Nephron (organoid): Measurements from ENCODE around the gene CCDC85C.

Experiments used
- H3K27ac Mint-ChIP-seq, 3 experiments: 2 replicates each; pipeline ENCODE4 v1.8.0; 2020; ENCODE audit warnings: mixed read lengths in 3 of 3, mild to moderate bottlenecking in 2 of 3, moderate library complexity in 1 of 3
- H3K27me3 Mint-ChIP-seq: 2 replicates; pipeline ENCODE4 v1.8.0; 2021; ENCODE audit warnings: low read depth, mild to moderate bottlenecking, moderate library complexity, mixed read lengths
- H3K36me3 Mint-ChIP-seq: 2 replicates; pipeline ENCODE4 v1.8.0; 2020; ENCODE audit warnings: low read depth, mixed read lengths
- H3K4me1 Mint-ChIP-seq: 2 replicates; pipeline ENCODE4 v1.8.0; 2020; ENCODE audit warnings: mixed read lengths
- H3K4me3 Mint-ChIP-seq, 3 experiments: 2 replicates each; pipeline ENCODE4 v1.8.0; 2020; ENCODE audit warnings: mild to moderate bottlenecking in 3 of 3, mixed read lengths in 3 of 3, moderate library complexity in 2 of 3
- H3K9me3 Mint-ChIP-seq: 2 replicates; pipeline ENCODE4 v1.8.0; 2020; ENCODE audit warnings: mixed read lengths
- CTCF ChIP-seq, 3 experiments: fragments of 200-600 bp; sonication (generic); IDR thresholded peaks; one replicate each; pipeline ENCODE4 v1.5.0; 2021; ENCODE audit warnings: antibody characterized with exemption in 3 of 3; ENCODE audit not compliant: unreplicated experiment in 3 of 3

The CCDC85C gene

GRCh38 chr14:99573000-99573330, 31.0 kb downstream of the CCDC85C start:
- Mint-ChIP-seq H3K4me3 (peak overlapping the region; percentile 52 to 64 (median 60)), H3K36me3 (no peaks in the 10 kb centered on the region), H3K27ac (peak overlapping the region; percentile 94 to 99 (median 97)), H3K27me3 (peaks cover 4% of the 10 kb centered on the region), H3K4me1 (peaks cover 97% of the 10 kb centered on the region), H3K9me3 (no peaks in the 10 kb centered on the region)
- no peak for TF ChIP-seq CTCF (IDR thresholded peaks at IDR 0.05; ENCODE audit: unreplicated experiment in 3 of 3)

- Mint-ChIP-seq H3K27me3 (peaks cover 4% of the 10 kb centered on the region), H3K4me1 (peaks cover 94% of the 10 kb centered on the region), H3K27ac (peak overlapping the region; percentile 94 to 99 (median 97)), H3K4me3 (peak overlapping the region; percentile 52 to 64 (median 60)), H3K9me3 (no peaks in the 10 kb centered on the region), H3K36me3 (no peaks in the 10 kb centered on the region)
- TF ChIP-seq CTCF (IDR thresholded peaks at IDR 0.05; ENCODE audit: unreplicated experiment in 3 of 3), result no peak
These were observed 31.6 kb downstream of the CCDC85C start for GRCh38 chr14:99572173-99572999.

- Mint-ChIP-seq H3K4me3 (peak overlapping the region; percentile 65 to 71 (median 66)), H3K27me3 (peaks cover 4% of the 10 kb centered on the region), H3K27ac (peak overlapping the region; percentile 97 to 99 (median 98)), H3K36me3 (no peaks in the 10 kb centered on the region), H3K4me1 (peaks cover 93% of the 10 kb centered on the region), H3K9me3 (no peaks in the 10 kb centered on the region)
- TF ChIP-seq CTCF (IDR thresholded peaks at IDR 0.05; ENCODE audit: unreplicated experiment in 3 of 3), result no peak
These were observed 32.6 kb downstream of the CCDC85C start for GRCh38 chr14:99571303-99571986.

GRCh38 chr14:99570544-99571302, 33.3 kb downstream of the CCDC85C start:
- H3K9me3 Mint-ChIP-seq, result no peaks in the 10 kb centered on the region
- peaks cover 5% of the 10 kb centered on the region for H3K27me3 Mint-ChIP-seq
- TF ChIP-seq CTCF (IDR thresholded peaks at IDR 0.05; ENCODE audit: unreplicated experiment in 3 of 3), result no peak

GRCh38 chr14:99569725-99570543, 34.1 kb downstream of the CCDC85C start:
- Mint-ChIP-seq H3K9me3 (no peaks in the 10 kb centered on the region), H3K4me3 (peak overlapping the region in 1 of 3 experiments; percentile 36), H3K4me1 (peaks cover 92% of the 10 kb centered on the region), H3K36me3 (no peaks in the 10 kb centered on the region), H3K27me3 (peaks cover 5% of the 10 kb centered on the region), H3K27ac (peak overlapping the region; percentile 97 to 99 (median 98))
- no peak for TF ChIP-seq CTCF (IDR thresholded peaks at IDR 0.05; ENCODE audit: unreplicated experiment in 3 of 3)

More at GRCh38 chr14:99570544-99571302, 33.3 kb downstream of the CCDC85C start:
- H3K27ac Mint-ChIP-seq, result peak overlapping the region; percentile 97 to 99 (median 98)
- no peaks in the 10 kb centered on the region for H3K36me3 Mint-ChIP-seq
- H3K4me1 Mint-ChIP-seq, result peaks cover 92% of the 10 kb centered on the region
- H3K4me3 Mint-ChIP-seq, result peak overlapping the region; percentile 65 to 71 (median 66)
